Measurements from ENCODE around the gene ARHGAP24. TPM values are rescaled to one million over a fixed set of nuclear protein-coding genes. Genes with fewer than 3 reads are reported as not detected.

Gene ARHGAP24
- total and polyA plus RNA-seq, 2 experiments from 2014 or later = 0.21 to 0.36 TPM

DNA sequence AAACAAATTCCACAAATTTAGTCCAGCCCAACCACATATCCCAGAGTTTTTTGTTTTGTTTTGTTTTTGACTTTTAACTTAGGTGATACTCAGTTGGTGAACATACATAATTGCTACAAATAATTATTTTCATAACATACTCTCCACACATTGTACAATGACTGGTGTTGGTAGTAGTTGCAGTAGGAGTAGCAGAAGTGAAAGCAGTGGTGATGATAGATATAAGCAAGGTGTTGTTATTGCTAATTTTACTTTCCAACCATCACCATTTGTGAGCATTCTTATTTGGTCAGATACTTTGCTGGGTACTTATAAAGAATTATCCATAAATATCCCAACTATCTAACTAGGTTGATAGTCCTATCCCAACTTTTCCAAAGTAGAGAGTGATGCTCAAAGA lies 47.3 kb downstream of the ARHGAP24 start (continued):
- TF ChIP-seq, protein P1, sequence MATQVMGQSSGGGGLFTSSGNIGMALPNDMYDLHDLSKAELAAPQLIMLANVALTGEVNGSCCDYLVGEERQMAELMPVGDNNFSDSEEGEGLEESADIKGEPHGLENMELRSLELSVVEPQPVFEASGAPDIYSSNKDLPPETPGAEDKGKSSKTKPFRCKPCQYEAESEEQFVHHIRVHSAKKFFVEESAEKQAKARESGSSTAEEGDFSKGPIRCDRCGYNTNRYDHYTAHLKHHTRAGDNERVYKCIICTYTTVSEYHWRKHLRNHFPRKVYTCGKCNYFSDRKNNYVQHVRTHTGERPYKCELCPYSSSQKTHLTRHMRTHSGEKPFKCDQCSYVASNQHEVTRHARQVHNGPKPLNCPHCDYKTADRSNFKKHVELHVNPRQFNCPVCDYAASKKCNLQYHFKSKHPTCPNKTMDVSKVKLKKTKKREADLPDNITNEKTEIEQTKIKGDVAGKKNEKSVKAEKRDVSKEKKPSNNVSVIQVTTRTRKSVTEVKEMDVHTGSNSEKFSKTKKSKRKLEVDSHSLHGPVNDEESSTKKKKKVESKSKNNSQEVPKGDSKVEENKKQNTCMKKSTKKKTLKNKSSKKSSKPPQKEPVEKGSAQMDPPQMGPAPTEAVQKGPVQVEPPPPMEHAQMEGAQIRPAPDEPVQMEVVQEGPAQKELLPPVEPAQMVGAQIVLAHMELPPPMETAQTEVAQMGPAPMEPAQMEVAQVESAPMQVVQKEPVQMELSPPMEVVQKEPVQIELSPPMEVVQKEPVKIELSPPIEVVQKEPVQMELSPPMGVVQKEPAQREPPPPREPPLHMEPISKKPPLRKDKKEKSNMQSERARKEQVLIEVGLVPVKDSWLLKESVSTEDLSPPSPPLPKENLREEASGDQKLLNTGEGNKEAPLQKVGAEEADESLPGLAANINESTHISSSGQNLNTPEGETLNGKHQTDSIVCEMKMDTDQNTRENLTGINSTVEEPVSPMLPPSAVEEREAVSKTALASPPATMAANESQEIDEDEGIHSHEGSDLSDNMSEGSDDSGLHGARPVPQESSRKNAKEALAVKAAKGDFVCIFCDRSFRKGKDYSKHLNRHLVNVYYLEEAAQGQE (IDR thresholded peaks at IDR 0.05; ENCODE audit: unreplicated experiment) = no peak
- TF ChIP-seq, protein P2, sequence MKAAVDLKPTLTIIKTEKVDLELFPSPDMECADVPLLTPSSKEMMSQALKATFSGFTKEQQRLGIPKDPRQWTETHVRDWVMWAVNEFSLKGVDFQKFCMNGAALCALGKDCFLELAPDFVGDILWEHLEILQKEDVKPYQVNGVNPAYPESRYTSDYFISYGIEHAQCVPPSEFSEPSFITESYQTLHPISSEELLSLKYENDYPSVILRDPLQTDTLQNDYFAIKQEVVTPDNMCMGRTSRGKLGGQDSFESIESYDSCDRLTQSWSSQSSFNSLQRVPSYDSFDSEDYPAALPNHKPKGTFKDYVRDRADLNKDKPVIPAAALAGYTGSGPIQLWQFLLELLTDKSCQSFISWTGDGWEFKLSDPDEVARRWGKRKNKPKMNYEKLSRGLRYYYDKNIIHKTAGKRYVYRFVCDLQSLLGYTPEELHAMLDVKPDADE (IDR thresholded peaks at IDR 0.05) = no peak
- TF ChIP-seq NANOG (IDR thresholded peaks at IDR 0.05; ENCODE audit: borderline replicate concordance) (no peak), CREB1 (CRISPR knock-in tag; IDR thresholded peaks at IDR 0.05; ENCODE audit: low read depth) (no peak)

DNA sequence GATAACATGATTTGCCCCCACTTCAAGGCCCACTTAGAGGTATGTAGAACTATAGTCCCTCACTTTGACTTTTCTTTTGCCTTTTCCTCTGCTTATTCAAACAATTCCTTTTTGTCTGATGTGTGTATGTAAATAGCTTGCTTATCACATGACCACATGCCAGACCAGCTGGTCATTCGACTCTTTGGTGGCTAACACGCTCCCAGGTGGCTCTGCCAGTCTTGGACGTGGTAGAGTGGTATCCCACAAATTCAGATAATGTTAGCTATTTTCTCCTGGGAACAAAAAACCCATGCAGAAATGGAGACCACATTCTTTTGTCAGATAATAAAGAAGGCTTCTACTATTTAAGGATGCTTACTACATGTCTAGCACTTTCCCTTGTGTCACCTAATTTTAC lies 47.9 kb downstream of the ARHGAP24 start:
- no peak overlapping the region for H3K4me3 ChIP-seq
- ATAC-seq (no peak), DNase-seq (ENCODE audit: low spot score) (no peak)
- no peaks in the 10 kb centered on the region for H3K79me2 ChIP-seq (replicated peaks; ENCODE audit: insufficient read depth)
- H3F3A ChIP-seq (replicated peaks; ENCODE audit: low read depth) = no peaks in the 10 kb centered on the region
- no peak overlapping the region for H3K27ac ChIP-seq (ENCODE audit: low read depth)
- Mint-ChIP-seq H3K4me3 (no peak overlapping the region), H3K27ac (no peak overlapping the region), H3K4me1 (no peaks in the 10 kb centered on the region), H3K27me3 (ENCODE audit: insufficient read depth, low read depth, poor library complexity) (peaks cover 4% of the 10 kb centered on the region), H3K36me3 (ENCODE audit: low read depth) (no peaks in the 10 kb centered on the region), H3K9me3 (no peaks in the 10 kb centered on the region)
- H2AFZ ChIP-seq = no peak overlapping the region
- no peaks in the 10 kb centered on the region for H3K4me1 ChIP-seq (ENCODE audit: insufficient read depth)
- no peak overlapping the region for H3K4me2 ChIP-seq
- H4K20me1 ChIP-seq (replicated peaks; ENCODE audit: insufficient read depth) = no peaks in the 10 kb centered on the region
- no peaks in the 10 kb centered on the region for H3K36me3 ChIP-seq (ENCODE audit: insufficient read depth)
- H3K9me2 ChIP-seq (ENCODE audit: insufficient read depth) = no peaks in the 10 kb centered on the region
- no peaks in the 10 kb centered on the region for H3K27me3 ChIP-seq (ENCODE audit: insufficient read depth)
- TF ChIP-seq EZH2phosphoT487 (IDR thresholded peaks at IDR 0.05; ENCODE audit: unreplicated experiment) = no peak
- no peak for TF ChIP-seq STAT1 (IDR thresholded peaks at IDR 0.05; ENCODE audit: unreplicated experiment)
- TF ChIP-seq POLR2AphosphoS5 (IDR thresholded peaks at IDR 0.05; ENCODE audit: low read depth) = no peak
- TF ChIP-seq ZNF114 (CRISPR knock-in tag; IDR thresholded peaks at IDR 0.05) = no peak
- TF ChIP-seq NANOG (IDR thresholded peaks at IDR 0.05; ENCODE audit: borderline replicate concordance) = no peak
- TF ChIP-seq, protein P3, sequence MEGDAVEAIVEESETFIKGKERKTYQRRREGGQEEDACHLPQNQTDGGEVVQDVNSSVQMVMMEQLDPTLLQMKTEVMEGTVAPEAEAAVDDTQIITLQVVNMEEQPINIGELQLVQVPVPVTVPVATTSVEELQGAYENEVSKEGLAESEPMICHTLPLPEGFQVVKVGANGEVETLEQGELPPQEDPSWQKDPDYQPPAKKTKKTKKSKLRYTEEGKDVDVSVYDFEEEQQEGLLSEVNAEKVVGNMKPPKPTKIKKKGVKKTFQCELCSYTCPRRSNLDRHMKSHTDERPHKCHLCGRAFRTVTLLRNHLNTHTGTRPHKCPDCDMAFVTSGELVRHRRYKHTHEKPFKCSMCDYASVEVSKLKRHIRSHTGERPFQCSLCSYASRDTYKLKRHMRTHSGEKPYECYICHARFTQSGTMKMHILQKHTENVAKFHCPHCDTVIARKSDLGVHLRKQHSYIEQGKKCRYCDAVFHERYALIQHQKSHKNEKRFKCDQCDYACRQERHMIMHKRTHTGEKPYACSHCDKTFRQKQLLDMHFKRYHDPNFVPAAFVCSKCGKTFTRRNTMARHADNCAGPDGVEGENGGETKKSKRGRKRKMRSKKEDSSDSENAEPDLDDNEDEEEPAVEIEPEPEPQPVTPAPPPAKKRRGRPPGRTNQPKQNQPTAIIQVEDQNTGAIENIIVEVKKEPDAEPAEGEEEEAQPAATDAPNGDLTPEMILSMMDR (conservative IDR thresholded peaks at IDR 0.05; ENCODE audit: low read depth in 2 of 2) = no peak
- TF ChIP-seq CREB1 (CRISPR knock-in tag; IDR thresholded peaks at IDR 0.05; ENCODE audit: low read depth) = no peak
- TF ChIP-seq JUNB (IDR thresholded peaks at IDR 0.05; ENCODE audit: unreplicated experiment) = no peak
- TF ChIP-seq, protein P2 (IDR thresholded peaks at IDR 0.05) = no peak
- TF ChIP-seq, protein P1 (IDR thresholded peaks at IDR 0.05; ENCODE audit: unreplicated experiment) = no peak
- no peak for TF ChIP-seq EZH2 (IDR thresholded peaks at IDR 0.05; ENCODE audit: low read depth, unreplicated experiment)
